Spleen (tissue), 7 donors: ENCODE measurements around the gene HSPA12A.
A peak's percentile ranks its signal among the peaks of the same experiment; 100 is the strongest.

Source experiments
- CTCF ChIP-seq, 11 experiments: fragments of 200-600 bp in 7 of 11; fragments of 450-650 bp in 4 of 11; sonication (generic) in 4 of 11; IDR thresholded peaks in 8 of 11; conservative IDR thresholded peaks in 3 of 11; 1 replicate in 7 of 11; 2 replicates in 4 of 11; pipeline versions ENCODE4 v1.4.0 to v1.8.0; 2016 to 2021; ENCODE audit warnings: antibody characterized with exemption in 11 of 11, inconsistent platforms in 4 of 11, mild to moderate bottlenecking in 1 of 11
- POLR2AphosphoS5 ChIP-seq, 3 donors: sonication (generic); formaldehyde crosslinking; IDR thresholded peaks; one replicate each; pipeline ENCODE4 v1.5.1; 2017; ENCODE audit warnings: antibody characterized with exemption in 3 of 3
- donor health status: DM: no; HTN: no; CAD: no; lungs with moderate emphysema.
- donor health status: DM: no; HTN: no; CAD: no.
- donor health status: DM: no; HTN: no; CAD: no.

- peak in 3 of 11 experiments; percentile 27 to 45 (median 37) for TF ChIP-seq CTCF (IDR thresholded peaks at IDR 0.05 in 8 of 11, conservative IDR thresholded peaks at IDR 0.05 in 3 of 11)
- TF ChIP-seq POLR2AphosphoS5 (IDR thresholded peaks at IDR 0.05): no peak
Observed at GRCh38 chr10:116627386-116627933, 114.9 kb downstream of the HSPA12A start.
